ENCODE measurements around the gene EPC1. TPM values are rescaled to one million over a fixed set of nuclear protein-coding genes. Genes with fewer than 3 reads are reported as not detected.

EPC1 gene
- total and polyA plus RNA-seq, 10 of the 15 experiments (the other 5 are each of a cell fraction or from before 2014, with no cell fraction given), result 6.8 to 59.2 (median 19.4) TPM

DNA sequence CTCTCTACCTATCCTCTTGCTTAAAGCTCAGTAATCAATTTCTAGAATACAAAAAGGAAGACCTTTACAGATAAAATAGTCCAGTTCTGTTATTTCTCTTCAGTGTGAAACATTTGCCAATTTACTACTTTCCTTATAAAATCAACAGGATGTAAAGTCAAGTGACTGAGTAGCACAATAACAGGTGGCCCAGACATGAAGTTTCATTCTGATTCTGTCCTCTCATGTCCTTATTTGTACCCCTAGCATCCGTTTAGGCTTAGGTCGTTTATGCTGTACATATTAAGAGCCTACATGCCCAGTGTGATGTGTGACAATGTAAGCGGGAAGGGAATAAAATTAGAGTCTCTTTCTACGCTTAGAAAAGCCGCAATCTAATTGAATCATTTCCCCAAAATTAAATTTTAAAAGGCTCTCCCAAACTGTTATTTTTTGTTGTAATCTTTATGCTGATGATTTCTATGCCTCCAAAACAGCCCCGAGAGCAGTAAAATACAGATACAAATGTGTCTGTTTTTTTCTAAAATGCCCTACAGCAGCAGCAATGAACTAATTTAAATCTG, 29.1 kb downstream of the EPC1 start (continued):
- TF ChIP-seq, protein P1, sequence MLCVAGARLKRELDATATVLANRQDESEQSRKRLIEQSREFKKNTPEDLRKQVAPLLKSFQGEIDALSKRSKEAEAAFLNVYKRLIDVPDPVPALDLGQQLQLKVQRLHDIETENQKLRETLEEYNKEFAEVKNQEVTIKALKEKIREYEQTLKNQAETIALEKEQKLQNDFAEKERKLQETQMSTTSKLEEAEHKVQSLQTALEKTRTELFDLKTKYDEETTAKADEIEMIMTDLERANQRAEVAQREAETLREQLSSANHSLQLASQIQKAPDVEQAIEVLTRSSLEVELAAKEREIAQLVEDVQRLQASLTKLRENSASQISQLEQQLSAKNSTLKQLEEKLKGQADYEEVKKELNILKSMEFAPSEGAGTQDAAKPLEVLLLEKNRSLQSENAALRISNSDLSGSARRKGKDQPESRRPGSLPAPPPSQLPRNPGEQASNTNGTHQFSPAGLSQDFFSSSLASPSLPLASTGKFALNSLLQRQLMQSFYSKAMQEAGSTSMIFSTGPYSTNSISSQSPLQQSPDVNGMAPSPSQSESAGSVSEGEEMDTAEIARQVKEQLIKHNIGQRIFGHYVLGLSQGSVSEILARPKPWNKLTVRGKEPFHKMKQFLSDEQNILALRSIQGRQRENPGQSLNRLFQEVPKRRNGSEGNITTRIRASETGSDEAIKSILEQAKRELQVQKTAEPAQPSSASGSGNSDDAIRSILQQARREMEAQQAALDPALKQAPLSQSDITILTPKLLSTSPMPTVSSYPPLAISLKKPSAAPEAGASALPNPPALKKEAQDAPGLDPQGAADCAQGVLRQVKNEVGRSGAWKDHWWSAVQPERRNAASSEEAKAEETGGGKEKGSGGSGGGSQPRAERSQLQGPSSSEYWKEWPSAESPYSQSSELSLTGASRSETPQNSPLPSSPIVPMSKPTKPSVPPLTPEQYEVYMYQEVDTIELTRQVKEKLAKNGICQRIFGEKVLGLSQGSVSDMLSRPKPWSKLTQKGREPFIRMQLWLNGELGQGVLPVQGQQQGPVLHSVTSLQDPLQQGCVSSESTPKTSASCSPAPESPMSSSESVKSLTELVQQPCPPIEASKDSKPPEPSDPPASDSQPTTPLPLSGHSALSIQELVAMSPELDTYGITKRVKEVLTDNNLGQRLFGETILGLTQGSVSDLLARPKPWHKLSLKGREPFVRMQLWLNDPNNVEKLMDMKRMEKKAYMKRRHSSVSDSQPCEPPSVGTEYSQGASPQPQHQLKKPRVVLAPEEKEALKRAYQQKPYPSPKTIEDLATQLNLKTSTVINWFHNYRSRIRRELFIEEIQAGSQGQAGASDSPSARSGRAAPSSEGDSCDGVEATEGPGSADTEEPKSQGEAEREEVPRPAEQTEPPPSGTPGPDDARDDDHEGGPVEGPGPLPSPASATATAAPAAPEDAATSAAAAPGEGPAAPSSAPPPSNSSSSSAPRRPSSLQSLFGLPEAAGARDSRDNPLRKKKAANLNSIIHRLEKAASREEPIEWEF (IDR thresholded peaks at IDR 0.05; ENCODE audit: insufficient replicate concordance, low read depth, low read length), result no peak
- TF ChIP-seq TAF1 (IDR thresholded peaks at IDR 0.05; ENCODE audit: borderline replicate concordance, low read depth, low read length), result no peak
- TF ChIP-seq BMI1 (IDR thresholded peaks at IDR 0.05; ENCODE audit: borderline replicate concordance), result no peak
- TF ChIP-seq ASH2L (IDR thresholded peaks at IDR 0.05; ENCODE audit: borderline replicate concordance, low read depth), result no peak
- TF ChIP-seq FOXK2 (IDR thresholded peaks at IDR 0.05), result no peak
- TF ChIP-seq RB1 (IDR thresholded peaks at IDR 0.05; ENCODE audit: borderline replicate concordance), result no peak
- no peak for TF ChIP-seq SREBF1 (IDR thresholded peaks at IDR 0.05; ENCODE audit: low read length)
- no peak for TF ChIP-seq YBX1 (IDR thresholded peaks at IDR 0.05)
- TF ChIP-seq ETV6 (conservative IDR thresholded peaks at IDR 0.05 in 1 of 2, IDR thresholded peaks at IDR 0.05 in 1 of 2; ENCODE audit: borderline replicate concordance in 1 of 2, low read depth in 1 of 2), result no peak
- TF ChIP-seq, protein P2, sequence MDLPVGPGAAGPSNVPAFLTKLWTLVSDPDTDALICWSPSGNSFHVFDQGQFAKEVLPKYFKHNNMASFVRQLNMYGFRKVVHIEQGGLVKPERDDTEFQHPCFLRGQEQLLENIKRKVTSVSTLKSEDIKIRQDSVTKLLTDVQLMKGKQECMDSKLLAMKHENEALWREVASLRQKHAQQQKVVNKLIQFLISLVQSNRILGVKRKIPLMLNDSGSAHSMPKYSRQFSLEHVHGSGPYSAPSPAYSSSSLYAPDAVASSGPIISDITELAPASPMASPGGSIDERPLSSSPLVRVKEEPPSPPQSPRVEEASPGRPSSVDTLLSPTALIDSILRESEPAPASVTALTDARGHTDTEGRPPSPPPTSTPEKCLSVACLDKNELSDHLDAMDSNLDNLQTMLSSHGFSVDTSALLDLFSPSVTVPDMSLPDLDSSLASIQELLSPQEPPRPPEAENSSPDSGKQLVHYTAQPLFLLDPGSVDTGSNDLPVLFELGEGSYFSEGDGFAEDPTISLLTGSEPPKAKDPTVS (IDR thresholded peaks at IDR 0.05; ENCODE audit: low read depth, low read length), result no peak
- peak; percentile 24; the same call in 1 of the 2 replicates for TF ChIP-seq RUNX3 (IDR thresholded peaks at IDR 0.05; ENCODE audit: low read length)
- no peak for TF ChIP-seq SMARCA5 (IDR thresholded peaks at IDR 0.05)
- TF ChIP-seq SIX5 (IDR thresholded peaks at IDR 0.05; ENCODE audit: low read depth, low read length, severe bottlenecking), result no peak
- TF ChIP-seq POLR2A (IDR thresholded peaks at IDR 0.05; ENCODE audit: low read depth, low read length), result no peak
- TF ChIP-seq CHD1 (IDR thresholded peaks at IDR 0.05; ENCODE audit: low read depth, low read length), result 0 out of 2 replicates have a peak, but pooled peaks have one; percentile 72
- TF ChIP-seq, protein P3, sequence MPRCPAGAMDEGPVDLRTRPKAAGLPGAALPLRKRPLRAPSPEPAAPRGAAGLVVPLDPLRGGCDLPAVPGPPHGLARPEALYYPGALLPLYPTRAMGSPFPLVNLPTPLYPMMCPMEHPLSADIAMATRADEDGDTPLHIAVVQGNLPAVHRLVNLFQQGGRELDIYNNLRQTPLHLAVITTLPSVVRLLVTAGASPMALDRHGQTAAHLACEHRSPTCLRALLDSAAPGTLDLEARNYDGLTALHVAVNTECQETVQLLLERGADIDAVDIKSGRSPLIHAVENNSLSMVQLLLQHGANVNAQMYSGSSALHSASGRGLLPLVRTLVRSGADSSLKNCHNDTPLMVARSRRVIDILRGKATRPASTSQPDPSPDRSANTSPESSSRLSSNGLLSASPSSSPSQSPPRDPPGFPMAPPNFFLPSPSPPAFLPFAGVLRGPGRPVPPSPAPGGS (IDR thresholded peaks at IDR 0.05; ENCODE audit: borderline replicate concordance, insufficient read depth, low read depth, low read length, poor library complexity, severe bottlenecking), result no peak
- TF ChIP-seq SPI1 (IDR thresholded peaks at IDR 0.05; ENCODE audit: borderline replicate concordance, insufficient read depth, low read depth, low read length), result 0 out of 2 replicates have a peak, but pooled peaks have one; percentile 2
- TF ChIP-seq PML (IDR thresholded peaks at IDR 0.05; ENCODE audit: low read length), result no peak
- no peak for TF ChIP-seq NR2F1 (conservative IDR thresholded peaks at IDR 0.05)
- TF ChIP-seq, protein P4, sequence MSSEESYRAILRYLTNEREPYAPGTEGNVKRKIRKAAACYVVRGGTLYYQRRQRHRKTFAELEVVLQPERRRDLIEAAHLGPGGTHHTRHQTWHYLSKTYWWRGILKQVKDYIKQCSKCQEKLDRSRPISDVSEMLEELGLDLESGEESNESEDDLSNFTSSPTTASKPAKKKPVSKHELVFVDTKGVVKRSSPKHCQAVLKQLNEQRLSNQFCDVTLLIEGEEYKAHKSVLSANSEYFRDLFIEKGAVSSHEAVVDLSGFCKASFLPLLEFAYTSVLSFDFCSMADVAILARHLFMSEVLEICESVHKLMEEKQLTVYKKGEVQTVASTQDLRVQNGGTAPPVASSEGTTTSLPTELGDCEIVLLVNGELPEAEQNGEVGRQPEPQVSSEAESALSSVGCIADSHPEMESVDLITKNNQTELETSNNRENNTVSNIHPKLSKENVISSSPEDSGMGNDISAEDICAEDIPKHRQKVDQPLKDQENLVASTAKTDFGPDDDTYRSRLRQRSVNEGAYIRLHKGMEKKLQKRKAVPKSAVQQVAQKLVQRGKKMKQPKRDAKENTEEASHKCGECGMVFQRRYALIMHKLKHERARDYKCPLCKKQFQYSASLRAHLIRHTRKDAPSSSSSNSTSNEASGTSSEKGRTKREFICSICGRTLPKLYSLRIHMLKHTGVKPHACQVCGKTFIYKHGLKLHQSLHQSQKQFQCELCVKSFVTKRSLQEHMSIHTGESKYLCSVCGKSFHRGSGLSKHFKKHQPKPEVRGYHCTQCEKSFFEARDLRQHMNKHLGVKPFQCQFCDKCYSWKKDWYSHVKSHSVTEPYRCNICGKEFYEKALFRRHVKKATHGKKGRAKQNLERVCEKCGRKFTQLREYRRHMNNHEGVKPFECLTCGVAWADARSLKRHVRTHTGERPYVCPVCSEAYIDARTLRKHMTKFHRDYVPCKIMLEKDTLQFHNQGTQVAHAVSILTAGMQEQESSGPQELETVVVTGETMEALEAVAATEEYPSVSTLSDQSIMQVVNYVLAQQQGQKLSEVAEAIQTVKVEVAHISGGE (CRISPR knock-in tag; IDR thresholded peaks at IDR 0.05), result no peak

Measured in GM12878 (cell line).